Esophagus muscularis mucosa (tissue), 4 donors: Measurements from ENCODE around the gene PRICKLE3. TPM values are rescaled to one million over a fixed set of nuclear protein-coding genes. Genes with fewer than 3 reads are reported as not detected.

ENCODE experiments used
- DNase-seq: peaks from one replicate; pipeline ENCODE4 v3.0.0-alpha.2; 2017; ENCODE audit errors: extremely low spot score
- H3K27ac ChIP-seq, 4 donors: fragments of 200-600 bp; sonication (generic); replicated peaks in 1 of 4; 1 replicate in 3 of 4; 2 replicates in 1 of 4; pipeline ENCODE4 v1.5.1; 2016 to 2019; ENCODE audit warnings: mild to moderate bottlenecking in 1 of 4
- H3K27me3 ChIP-seq, 4 donors: fragments of 200-600 bp; sonication (generic); one replicate each; pipeline versions ENCODE4 v1.5.1 to v1.6.0; 2016 to 2019
- H3K36me3 ChIP-seq, 4 donors: fragments of 200-600 bp; sonication (generic); one replicate each; pipeline ENCODE4 v1.5.1; 2016 to 2019
- H3K4me1 ChIP-seq, 4 donors: fragments of 200-600 bp; sonication (generic); one replicate each; pipeline ENCODE4 v1.5.1; 2016 to 2019
- H3K4me3 ChIP-seq, 4 donors: fragments of 200-600 bp; sonication (generic); 1 replicate in 2 of 4; 2 replicates in 2 of 4; pipeline ENCODE4 v1.5.1; 2016 to 2019; ENCODE audit warnings: mild to moderate bottlenecking in 4 of 4, moderate library complexity in 1 of 4
- H3K9me3 ChIP-seq, 4 donors: fragments of 200-600 bp; sonication (generic); 1 replicate in 3 of 4; 2 replicates in 1 of 4; pipeline ENCODE4 v1.5.1; 2016 to 2019
- EP300 ChIP-seq: sonication (generic); formaldehyde crosslinking; IDR thresholded peaks from one replicate; pipeline ENCODE4 v1.6.1; 2017; ENCODE audit warnings: antibody characterized with exemption
- POLR2A ChIP-seq: fragments of 450-650 bp; IDR thresholded peaks from one replicate; pipeline ENCODE4 v1.6.1; 2017; ENCODE audit warnings: antibody characterized with exemption, moderate library complexity, mild to moderate bottlenecking, low read depth
- POLR2AphosphoS5 ChIP-seq, 2 donors: sonication (generic); formaldehyde crosslinking; IDR thresholded peaks; one replicate each; pipeline ENCODE4 v1.6.1; 2017; ENCODE audit warnings: antibody characterized with exemption in 2 of 2
- WGBS: methylation state at CpG from one replicate; pipeline ENCODE4 v1.1.5; 2018; 5-methylcytosine and 5-hydroxymethylcytosine counted together
- intact Hi-C: fragments of 100-400 bp; cut with DNase I; formaldehyde crosslinking; loops from one replicate; pipeline ENCODE4 v1.15.1; 2023
- total RNA-seq, 4 donors: library from RNA; depleted of rRNA; stranded (reverse); fragments of >200 nt; gene quantifications; one replicate each; pipeline versions ENCODE4 v1.1.0 to v1.2.1, GENCODE V29; 2016
- TF ChIP-seq, protein P1 (sequence below), 3 experiments: fragments of 200-600 bp in 2 of 3; fragments of 450-650 bp in 1 of 3; sonication (generic) in 2 of 3; IDR thresholded peaks; one replicate each; pipeline ENCODE4 v1.5.1; 2017 to 2019; ENCODE audit warnings: antibody characterized with exemption in 3 of 3, mild to moderate bottlenecking in 2 of 3, moderate library complexity in 1 of 3

Gene PRICKLE3
- total RNA-seq, 4 donors from 2014 or later = 7.6 to 16.2 (median 12.3) TPM

DNA sequence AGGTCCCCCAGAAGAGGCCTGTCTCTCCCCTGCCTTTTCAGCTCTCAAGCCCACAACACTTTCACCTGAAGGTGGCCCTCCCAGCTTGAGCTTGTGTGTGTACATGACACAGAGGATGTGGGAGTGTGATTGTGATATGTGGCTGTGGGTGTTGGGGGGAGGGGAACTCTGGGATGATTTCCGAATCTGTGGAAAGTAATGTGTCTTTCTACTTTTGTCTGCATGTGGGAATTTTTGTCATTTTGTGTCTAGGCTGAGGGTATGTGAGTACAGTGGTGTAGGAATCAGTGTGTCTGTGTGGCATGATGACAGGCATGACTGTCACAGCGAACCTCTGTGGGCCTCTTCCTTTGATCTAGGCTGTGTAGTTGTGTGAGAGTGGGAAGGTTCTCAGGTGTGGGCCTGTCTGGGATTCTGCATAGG lies 7.4 kb upstream of the PRICKLE3 start:
- no peak overlapping the region for H3K4me3 ChIP-seq
- no peak overlapping the region for H3K27ac ChIP-seq
- TF ChIP-seq POLR2A (no peak), EP300 (no peak), POLR2AphosphoS5 (IDR thresholded peaks at IDR 0.05) (no peak)
- TF ChIP-seq, protein P1, sequence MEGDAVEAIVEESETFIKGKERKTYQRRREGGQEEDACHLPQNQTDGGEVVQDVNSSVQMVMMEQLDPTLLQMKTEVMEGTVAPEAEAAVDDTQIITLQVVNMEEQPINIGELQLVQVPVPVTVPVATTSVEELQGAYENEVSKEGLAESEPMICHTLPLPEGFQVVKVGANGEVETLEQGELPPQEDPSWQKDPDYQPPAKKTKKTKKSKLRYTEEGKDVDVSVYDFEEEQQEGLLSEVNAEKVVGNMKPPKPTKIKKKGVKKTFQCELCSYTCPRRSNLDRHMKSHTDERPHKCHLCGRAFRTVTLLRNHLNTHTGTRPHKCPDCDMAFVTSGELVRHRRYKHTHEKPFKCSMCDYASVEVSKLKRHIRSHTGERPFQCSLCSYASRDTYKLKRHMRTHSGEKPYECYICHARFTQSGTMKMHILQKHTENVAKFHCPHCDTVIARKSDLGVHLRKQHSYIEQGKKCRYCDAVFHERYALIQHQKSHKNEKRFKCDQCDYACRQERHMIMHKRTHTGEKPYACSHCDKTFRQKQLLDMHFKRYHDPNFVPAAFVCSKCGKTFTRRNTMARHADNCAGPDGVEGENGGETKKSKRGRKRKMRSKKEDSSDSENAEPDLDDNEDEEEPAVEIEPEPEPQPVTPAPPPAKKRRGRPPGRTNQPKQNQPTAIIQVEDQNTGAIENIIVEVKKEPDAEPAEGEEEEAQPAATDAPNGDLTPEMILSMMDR (IDR thresholded peaks at IDR 0.05) = no peak
- no peak for DNase-seq
- no peaks in the 10 kb centered on the region for H3K9me3 ChIP-seq
- WGBS = 69% methylated on average over 2 of the region's 2 CpGs
- H3K36me3 ChIP-seq = no peaks in the 10 kb centered on the region
- H3K4me1 ChIP-seq = peaks cover 0 to 14% (median 11%) of the 10 kb centered on the region in 4 donors
- H3K27me3 ChIP-seq = no peaks in the 10 kb centered on the region
- intact Hi-C loops = loop anchor here (5.0 kb wide), 1 partner anchor 69 kb away; the partner anchor contains the start of gene FOXP3

GRCh38 chrX:49192722-49193328 lies 6.7 kb upstream of the PRICKLE3 start:
- no peak for TF ChIP-seq POLR2A
- TF ChIP-seq, protein P1 (IDR thresholded peaks at IDR 0.05) = peak; percentile 38 to 60 (median 39)
- Histone ChIP-seq H3K27ac (no peak overlapping the region), H3K4me3 (no peak overlapping the region), H3K9me3 (no peaks in the 10 kb centered on the region), H3K4me1 (peaks cover 0 to 14% (median 11%) of the 10 kb centered on the region in 4 donors), H3K36me3 (no peaks in the 10 kb centered on the region), H3K27me3 (no peaks in the 10 kb centered on the region)
- intact Hi-C loops = loop anchor here (5.0 kb wide), 1 partner anchor 69 kb away; the partner anchor contains the start of gene FOXP3
- DNase-seq = no peak
- WGBS = 71% methylated on average over 10 of the region's 10 CpGs

GRCh38 chrX:49191574-49192011 lies 5.4 kb upstream of the PRICKLE3 start:
- H3K9me3 ChIP-seq = no peaks in the 10 kb centered on the region

DNA sequence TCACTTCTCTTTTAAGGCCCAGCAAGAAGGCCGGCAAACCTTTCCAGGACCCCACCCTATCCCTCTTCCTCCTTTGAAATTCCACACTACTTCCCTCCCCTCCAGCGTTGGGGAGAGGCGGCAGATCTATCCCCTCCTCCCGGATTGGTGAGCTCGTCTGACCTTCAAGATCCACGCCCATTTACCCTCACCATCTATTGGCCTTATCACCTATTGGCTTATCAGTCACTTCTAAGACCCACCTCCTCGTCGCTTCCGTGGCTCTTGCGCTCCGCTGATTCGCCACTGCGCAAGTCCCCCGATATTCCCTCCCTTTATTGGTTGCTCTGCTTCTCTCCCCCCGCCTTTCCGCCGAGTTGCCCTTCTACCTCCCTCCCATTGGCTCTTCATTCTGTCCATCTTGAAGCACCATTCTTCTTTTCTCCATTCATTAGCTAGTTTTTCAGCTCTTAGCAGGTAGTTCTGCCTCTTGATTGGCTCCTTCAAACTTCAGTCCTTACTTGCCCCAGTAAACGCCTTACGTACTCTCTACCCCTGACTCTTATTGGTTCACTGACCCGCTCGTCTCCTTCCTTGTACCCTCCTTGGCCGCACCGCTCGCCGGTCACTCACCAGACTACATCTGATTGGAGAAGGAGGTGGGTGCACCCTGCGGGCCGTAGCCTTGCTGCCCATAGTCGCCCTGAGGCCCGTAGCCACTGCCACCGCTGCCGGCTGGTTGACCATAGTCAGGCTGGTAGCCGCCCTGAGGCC lies 4.8 kb upstream of the PRICKLE3 start:
- Histone ChIP-seq H3K9me3 (no peaks in the 10 kb centered on the region), H3K4me3 (peak overlapping the region; percentile 62 to 74 (median 69)), H3K27ac (peak overlapping the region; percentile 89 to 92 (median 90)), H3K27me3 (no peaks in the 10 kb centered on the region), H3K4me1 (peaks cover 0 to 22% (median 16%) of the 10 kb centered on the region in 4 donors), H3K36me3 (no peaks in the 10 kb centered on the region)
- peak; percentile 97 for DNase-seq
- intact Hi-C loops = loop anchor here (5.0 kb wide), 1 partner anchor 71 kb away; the partner anchor contains the start of gene FOXP3
- 39% methylated on average over 30 of the region's 32 CpGs for WGBS
- TF ChIP-seq POLR2AphosphoS5 (IDR thresholded peaks at IDR 0.05) = peak; percentile 75 to 89
- TF ChIP-seq, protein P1 (IDR thresholded peaks at IDR 0.05) = no peak

More at GRCh38 chrX:49191574-49192011, 5.4 kb upstream of the PRICKLE3 start:
- H3K4me3 ChIP-seq = peak overlapping the region; percentile 62 to 74 (median 69)
- no peaks in the 10 kb centered on the region for H3K36me3 ChIP-seq
- intact Hi-C loops = loop anchor here (5.0 kb wide), 1 partner anchor 71 kb away; the partner anchor contains the start of gene FOXP3
- H3K4me1 ChIP-seq = peaks cover 0 to 19% (median 13%) of the 10 kb centered on the region in 4 donors
- DNase-seq = no peak
- TF ChIP-seq POLR2A (peak; percentile 15), POLR2AphosphoS5 (IDR thresholded peaks at IDR 0.05) (no peak)
- H3K27ac ChIP-seq = peak overlapping the region; percentile 89 to 92 (median 90)
- no peaks in the 10 kb centered on the region for H3K27me3 ChIP-seq
- WGBS = 40% methylated on average over 15 of the region's 34 CpGs

DNA sequence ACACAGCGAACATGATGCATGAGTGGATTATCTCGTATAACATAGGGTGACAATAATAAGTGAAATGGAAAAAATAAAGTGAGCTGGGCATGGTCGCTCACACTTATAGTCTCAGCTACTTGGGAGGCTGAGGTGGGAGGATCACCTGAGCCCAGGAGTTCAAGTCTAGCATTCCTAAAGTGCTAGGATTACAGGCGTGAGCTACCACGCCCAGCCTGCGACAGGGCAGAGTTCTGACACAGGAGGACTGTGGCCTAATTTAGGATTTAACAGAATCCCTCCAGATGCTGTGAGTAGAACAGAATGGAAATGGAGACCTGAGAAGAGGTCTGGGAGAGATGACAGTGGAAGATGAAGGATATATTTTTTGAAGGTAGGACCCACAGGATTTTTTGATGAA lies 3.4 kb upstream of the PRICKLE3 start:
- H3K4me3 ChIP-seq = peak overlapping the region in 2 of 4 donors; percentile 45 to 57
- H3K36me3 ChIP-seq = no peaks in the 10 kb centered on the region
- H3K9me3 ChIP-seq = no peaks in the 10 kb centered on the region
- intact Hi-C loops = loop anchor here (5.0 kb wide), 1 partner anchor 73 kb away; the partner anchor contains the start of gene FOXP3
- no peak for TF ChIP-seq POLR2AphosphoS5 (IDR thresholded peaks at IDR 0.05)
- TF ChIP-seq EP300 = no peak
- TF ChIP-seq POLR2A = no peak
- TF ChIP-seq, protein P1 (IDR thresholded peaks at IDR 0.05) = no peak
- H3K27me3 ChIP-seq = no peaks in the 10 kb centered on the region
- DNase-seq = no peak
- 85% methylated on average over 6 of the region's 6 CpGs for WGBS
- H3K4me1 ChIP-seq = peaks cover 8 to 33% (median 29%) of the 10 kb centered on the region in 4 donors
- peak overlapping the region; percentile 80 to 85 (median 83) for H3K27ac ChIP-seq
